NCI-H82 (cell line): ENCODE data around the gene SHROOM1.
"Not testable (repeated sequence)": the region's sequence is repeated elsewhere in the genome, so short reads cannot be mapped to it uniquely, and the experiment has no call there.

Experiments used
- DNase-seq: peaks from one replicate; lab custom pipeline; 2025; lab: John Stamatoyannopoulos, UW

The SHROOM1 gene

DNA sequence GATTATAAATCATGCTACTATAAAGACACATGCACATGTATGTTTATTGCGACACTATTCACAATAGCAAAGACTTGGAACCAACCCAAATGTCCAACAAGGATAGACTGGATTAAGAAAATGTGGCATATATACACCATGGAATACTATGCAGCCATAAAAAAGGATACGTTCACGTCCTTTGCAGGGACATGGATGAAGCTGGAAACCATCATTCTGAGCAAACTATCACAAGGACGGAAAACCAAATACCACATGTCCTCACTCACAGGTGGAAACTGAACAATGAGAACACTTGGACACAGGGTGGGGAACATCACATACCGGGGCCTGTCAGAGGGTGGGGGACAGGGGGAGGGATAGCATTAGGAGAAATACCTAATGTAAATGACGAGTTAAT lies 24.6 kb downstream of the SHROOM1 start:
- DNase-seq: not testable (repeated sequence)

DNA sequence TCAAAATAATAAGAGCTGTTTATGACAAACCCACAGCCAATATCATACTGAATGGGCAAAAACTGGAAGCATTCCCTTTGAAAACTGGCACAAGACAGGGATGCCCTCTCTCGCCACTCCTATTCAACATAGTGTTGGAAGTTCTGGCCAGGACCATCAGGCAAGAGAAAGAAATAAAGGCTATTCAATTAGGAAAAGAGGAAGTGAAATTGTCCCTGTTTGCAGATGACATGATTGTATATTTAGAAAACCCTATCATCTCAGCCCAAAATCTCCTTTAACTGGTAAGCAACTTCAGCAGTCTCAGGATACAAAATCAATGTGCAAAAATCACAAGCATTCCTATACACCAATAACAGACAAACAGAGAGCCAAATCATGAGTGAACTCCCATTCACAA lies 26.2 kb downstream of the SHROOM1 start:
- not testable (repeated sequence) for DNase-seq

DNA sequence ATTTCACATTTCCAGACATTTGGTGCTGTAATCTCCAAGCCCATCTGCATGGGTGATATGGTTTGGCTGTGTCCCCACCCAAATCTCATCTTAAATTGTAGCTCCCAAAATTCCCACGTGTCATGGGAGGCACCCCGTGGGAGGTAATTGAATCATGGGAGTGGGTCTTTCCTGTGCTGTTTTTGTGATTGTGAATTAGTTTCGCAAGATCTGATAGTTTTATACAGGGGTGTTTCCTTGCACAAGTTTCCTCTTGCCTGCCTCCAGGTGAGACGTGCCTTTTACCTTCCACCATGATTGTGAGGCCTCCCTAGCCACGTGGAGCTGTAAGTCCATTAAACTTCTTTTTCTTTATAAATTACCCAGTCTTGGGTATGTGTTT lies 27.8 kb downstream of the SHROOM1 start:
- DNase-seq: not testable (repeated sequence)

DNA sequence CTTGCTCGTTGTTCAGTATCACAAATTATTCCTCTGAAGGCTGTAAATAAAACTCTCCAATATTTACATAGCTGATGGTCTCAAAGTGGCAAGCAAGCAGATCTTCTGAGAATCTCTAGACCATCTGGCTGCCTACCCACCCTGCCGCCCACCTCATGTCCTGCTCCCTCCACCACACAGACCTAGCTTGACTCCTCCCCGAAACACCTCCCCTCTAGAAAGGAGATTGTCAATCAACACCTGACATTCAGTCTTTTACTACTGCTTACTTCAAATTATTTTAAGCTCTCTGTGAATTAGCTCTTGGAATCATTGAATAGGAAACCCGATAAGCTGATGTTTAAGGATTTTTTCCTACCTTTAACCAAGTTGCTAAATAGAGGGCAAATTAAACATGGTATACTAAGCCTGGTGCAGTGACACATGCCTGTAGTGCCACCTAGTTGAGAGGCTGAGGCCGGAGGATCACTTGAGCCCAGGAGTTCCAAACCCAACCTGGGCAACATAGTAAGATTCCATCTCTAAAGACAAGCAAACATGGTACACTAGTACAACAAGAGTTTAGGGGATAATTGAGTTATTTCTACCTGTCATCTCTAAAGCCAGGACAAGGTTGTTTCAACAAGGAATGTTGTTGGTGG lies 28.3 kb downstream of the SHROOM1 start:
- peak; percentile 12 for DNase-seq

DNA sequence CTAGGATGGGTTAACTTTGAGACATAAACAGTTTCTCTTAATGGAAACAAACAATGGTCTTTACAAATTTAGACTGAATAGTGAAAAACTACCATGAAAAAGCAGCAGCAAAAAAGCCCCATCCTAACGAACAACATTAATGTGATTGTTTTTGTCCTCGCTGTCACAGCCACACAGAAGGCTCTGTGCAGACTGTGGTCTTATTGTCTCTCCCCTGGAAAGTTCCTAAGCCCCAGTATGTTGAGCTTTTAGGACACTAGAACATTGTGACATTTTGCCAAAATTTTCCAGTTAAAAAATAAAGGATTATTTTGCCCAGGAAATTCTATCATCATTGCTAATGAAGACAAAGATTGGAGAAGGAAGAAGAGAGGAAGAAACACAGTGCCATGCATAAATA lies 29.9 kb downstream of the SHROOM1 start:
- peak; percentile 11 for DNase-seq

DNA sequence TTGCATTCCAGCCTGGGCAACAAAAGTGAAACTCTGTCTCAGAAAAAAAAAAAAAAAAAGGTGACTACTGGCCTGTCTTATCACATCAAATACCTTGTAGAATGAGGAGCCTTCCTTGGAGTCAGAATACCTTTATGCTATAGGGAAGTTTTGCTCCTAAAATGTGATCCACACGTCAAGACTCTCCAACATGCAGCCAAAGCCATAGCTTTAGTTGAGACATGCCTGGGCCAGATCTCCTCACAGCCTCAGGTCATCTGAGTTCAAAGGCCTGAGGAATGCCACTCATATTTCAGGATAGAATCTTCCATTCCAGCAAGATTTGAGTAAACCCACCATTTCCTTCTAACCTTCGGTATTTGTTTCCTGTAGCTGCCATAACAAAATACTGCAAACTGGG lies 31.1 kb downstream of the SHROOM1 start:
- no peak for DNase-seq

DNA sequence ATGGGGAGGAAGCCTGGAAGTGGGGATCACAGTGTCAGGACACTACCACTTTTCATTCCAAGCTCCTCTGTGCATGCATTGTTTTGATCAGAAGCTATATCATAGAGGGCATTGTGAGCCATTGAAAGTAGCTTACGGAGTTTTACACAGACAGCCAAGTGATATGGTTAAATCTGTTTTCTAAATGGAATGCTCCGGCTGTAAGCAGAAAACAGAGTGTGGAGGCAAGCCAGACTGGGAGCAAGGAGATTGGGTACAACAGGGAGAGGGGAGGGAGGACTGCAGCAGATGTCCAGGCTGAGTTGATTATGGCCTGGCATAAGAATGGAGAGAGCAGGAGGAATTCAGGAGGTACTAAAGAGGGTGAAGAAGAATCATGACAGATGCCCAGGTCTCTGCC lies 32.8 kb downstream of the SHROOM1 start:
- no peak for DNase-seq

DNA sequence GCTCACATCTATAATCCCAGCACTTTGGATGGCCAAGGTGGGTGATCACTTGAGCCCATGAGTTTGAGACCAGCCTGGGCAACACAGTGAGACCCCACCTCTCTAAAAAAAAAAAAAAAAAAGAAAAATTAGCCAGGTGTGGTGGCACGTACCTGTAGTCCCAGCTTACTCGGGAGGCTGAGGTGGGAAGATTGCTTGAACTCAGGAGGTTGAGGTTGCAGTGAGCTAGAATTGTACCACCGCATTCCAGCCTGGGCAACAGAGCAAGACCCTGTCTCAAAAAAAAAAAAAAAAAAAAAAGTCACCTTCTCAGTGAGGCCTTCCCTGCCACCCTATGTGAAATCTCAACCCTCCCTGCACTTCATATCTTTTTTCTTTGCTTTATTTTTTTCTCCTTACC lies 39.4 kb downstream of the SHROOM1 start:
- no peak for DNase-seq

DNA sequence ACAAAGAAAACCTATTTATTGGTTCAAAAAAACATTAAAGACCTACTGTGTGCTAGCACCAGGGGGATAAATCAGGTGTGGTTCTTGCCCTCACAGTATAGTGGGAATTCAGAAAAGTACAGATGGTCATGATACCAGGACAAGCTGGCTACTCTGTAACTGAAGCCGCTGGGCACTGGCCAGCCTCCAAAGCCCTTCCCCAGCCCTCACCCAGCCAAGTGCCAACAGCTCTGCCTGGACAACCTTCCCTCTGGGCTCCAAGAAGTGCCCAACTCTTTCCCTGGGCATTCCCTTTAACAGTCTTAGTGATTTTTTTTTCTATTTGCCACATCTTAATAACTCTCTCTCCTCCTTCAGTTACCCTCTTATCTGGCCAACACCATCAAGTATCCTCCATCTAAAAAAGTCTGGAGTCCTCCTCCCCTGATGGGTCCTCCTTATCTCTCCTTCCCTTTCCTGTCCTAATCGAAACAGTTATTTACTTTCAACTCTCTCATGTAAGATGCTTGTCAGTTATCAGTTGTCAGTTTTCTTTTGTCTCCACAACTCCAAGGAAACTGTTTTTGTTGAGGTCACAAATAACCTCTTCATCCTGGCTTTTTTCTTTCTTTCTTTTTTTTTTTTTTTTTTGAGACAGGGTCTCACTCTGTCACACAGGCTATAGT lies 40.1 kb downstream of the SHROOM1 start:
- no peak for DNase-seq

DNA sequence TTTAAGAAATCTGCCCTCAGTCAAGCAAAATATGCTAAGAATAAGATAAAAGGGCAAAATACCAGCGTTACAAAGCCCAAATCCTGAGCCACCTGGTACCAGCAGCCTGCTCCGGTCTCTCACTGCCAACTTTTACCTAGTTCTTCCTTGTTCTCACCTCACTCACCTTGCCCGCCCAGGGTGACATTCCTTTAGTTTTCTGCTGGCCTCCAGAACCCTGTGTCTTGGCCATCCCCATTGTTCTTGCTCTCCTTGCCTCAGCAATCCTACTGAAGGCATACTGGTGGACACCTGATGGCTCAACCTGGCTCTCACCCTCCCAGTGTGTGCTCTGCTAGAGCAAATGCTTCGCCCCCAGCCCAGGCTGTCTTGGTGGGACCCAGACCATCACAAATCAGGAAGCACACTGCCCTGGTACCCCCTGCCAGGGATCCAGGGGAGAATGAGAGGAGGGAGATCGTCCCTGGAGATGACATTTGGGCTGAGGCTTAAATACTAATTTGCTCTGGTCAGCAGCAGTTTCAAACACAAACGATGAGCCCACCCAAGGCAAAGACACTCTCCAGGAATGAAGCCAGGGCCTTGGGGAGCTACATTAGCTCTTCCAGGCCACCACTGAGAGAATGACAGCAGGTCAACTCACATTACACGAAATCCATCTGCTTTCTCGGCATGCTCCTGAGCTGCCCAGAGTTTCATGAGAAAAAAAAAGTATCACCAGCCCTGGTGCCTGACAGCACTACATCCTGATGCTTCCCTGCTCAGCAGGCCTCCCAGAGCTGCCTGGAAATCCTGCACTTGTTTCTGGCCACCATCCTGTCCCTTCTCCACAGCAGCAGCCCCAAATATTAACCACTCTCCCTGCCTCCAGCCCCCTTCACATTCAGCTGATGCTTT lies 41.2 kb downstream of the SHROOM1 start:
- DNase-seq: peak; percentile 5

DNA sequence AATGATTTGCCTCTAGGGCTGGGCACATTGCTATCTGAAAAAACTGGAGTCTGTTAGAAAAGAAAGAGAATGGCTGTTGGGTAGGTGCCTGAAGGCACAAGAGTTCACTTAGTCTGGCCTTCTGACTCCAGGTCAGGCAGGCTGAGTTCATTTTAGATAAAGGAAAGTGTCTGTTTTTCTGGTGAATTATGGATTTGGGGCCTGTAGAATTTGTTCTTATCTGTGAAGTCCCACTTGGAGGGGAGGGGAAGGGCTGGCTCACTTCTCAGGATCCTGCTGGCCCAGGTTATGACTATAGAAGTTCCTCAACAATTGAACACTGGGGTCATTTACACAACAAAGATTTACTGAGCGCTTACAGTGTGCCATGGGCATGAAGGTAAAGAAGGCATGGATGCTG lies 41.9 kb downstream of the SHROOM1 start:
- DNase-seq: no peak

DNA sequence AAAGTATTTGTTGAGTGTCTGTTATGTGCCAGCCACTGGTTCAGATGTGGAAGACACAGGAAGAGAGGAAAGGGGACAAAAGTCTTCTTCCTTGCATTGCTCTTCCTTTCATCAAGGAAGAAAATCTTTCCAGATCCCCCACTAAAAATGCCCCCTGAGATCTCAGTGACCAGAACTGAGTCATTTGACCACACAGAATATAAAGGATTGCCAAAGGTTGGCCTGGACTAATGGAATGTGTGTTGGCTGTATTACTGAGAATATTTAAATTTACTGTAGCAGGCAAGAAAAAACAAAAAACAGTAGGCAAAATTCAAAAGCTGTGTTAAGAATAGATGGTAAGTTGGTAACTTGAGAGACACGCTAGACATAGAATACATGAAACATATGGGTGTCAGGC lies 43.4 kb downstream of the SHROOM1 start:
- DNase-seq: no peak

DNA sequence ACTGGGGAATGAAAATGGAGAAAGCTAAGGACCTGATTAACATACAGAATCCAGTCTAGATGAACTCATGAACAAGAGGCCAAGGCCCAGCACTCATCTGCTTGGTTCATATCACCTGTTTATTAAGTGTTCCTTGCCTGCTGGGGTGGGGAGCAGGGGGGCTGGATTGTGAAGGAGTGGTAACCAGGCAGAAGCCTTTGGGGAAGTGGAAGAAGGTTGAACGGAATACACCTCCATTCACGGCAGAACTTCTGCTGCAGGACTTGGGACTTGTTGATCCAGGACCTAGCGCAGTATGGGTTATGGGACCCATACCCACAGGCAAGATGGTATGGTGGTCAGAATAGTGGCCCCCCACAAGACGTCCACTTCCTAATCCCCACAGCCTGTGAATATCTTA lies 44.6 kb downstream of the SHROOM1 start:
- DNase-seq: no peak

DNA sequence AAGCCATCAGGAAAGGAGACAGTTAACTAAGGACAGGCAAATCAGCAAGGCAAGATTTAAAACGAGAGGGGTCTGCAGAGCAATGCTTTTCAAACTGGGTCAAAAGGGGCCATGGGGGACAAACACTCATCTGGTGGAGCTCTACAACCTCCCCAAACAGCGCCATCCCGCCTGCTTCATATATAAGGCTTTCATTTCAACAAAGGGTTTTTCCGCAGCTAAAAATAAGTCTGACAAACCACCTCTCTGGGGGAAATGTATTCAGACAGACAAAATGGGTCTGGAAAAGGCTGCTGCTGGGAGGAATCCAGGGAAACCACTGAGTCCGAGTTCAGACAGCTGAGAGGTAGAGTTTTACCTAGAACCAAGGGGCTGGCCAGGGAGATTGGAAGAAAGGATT lies 45.1 kb downstream of the SHROOM1 start:
- DNase-seq: no peak

DNA sequence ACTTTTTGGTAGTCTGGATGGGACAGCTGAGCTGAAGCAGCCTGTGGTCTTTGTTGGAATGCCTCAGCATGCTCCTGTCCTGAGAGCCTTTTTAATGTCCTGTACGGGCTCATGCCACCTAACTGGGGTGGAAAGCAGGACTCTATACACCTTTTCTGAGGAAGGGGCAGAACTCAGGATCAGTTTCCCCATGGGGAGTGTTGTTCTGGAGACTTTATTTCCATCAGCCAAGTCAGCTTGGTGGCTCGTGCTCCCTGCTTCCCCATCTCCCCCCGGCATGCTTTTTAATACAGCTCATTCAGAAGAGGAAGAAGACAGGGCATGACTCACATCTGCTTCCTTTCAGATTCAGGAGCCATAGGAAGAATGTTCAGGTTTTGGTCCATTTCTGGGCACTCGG lies 48.3 kb downstream of the SHROOM1 start:
- no peak for DNase-seq

DNA sequence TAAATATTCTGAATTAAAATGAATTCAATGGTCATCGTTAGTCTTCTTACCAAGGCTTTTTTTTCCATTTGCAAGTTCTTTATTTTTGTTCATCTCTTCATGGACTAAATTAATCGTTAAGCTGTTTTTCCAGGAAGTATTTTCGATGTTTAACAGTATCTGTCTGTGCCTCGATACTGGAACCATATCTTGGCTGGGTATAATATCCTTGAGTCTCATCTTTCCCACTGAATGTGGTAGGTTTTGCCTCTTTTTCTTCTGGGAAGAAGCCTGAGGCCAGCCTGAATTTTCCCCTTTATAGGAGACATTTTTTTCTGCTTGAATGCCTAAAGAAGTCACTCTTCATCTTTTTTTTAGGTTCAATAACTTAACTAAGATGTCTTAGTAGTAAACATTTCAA lies 49.4 kb downstream of the SHROOM1 start:
- DNase-seq: no peak

DNA sequence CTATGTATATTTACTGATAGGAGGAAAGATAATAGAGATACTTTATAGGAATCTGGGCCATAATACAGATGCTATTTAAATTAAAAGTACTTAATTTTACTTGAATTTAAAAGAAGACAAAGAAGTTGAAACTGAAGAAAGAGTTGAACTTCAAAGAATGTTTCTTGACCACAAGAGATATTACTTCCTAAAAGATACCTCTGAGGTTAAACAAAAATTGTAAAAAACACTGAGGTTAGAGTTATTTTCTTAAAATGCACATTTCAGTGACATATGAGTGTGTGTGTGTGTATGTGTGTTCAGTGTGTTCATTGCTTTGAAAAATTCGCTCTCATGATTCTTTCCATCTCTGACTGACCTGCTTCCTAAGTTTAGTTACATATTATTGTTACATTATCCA lies 49.9 kb downstream of the SHROOM1 start:
- no peak for DNase-seq

DNA sequence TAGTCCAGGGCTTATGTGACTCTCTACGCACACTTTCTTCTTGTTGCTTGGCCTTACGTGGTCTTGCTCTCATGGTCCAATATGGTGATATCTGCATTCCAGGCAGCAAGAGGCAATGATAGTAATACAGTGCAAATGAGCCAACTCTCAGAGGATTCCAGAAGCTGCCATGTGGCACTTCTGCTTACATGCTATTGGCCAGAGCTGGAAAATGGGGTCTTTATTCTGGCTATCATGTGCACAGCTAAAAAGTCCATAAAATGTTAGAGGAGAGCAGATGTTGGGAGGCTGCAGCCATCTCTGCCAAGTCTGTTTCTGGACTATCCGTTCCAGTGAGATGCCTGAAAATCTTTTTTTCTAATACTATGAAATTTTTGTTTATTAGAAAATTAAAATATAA lies 50.5 kb downstream of the SHROOM1 start:
- DNase-seq: peak; percentile 3

DNA sequence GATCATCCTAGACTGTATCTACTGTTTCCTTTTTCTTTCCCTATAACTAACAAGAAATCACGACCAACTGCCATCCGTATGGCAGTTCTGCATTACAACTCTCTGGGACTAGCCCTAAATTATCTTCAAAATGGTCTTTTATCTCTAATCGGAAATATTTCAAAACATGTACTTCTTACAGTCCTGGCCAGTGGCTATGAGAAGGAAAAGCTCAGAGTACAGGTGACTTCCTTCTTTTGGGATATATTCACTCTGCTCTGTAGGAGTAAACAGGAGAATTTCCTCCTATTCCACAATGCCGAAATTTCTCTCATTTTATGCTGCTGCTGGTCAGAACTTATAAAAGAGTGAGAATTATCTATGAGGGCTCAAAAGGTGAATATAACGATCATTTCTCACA lies 51.6 kb downstream of the SHROOM1 start:
- DNase-seq: no peak

DNA sequence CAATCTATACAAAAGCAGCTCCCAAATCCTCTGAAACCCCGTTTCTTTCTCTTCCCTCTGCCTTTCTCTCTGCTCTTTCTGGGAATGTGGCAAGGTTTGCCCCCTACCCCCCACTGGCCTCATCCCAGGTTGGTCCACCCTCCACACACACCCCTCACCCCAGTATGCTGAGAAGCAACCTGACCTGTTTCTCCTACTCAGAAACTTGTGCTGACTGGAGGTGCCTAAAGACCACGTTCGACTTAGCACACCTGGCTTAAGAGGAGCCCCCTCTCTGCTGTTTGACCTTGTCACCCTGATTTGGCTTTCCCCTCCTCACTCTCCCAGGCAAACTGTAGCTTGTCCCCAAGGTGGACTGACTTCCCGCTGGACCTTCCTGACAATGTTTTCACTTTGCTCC lies 52.3 kb downstream of the SHROOM1 start:
- DNase-seq: no peak

DNA sequence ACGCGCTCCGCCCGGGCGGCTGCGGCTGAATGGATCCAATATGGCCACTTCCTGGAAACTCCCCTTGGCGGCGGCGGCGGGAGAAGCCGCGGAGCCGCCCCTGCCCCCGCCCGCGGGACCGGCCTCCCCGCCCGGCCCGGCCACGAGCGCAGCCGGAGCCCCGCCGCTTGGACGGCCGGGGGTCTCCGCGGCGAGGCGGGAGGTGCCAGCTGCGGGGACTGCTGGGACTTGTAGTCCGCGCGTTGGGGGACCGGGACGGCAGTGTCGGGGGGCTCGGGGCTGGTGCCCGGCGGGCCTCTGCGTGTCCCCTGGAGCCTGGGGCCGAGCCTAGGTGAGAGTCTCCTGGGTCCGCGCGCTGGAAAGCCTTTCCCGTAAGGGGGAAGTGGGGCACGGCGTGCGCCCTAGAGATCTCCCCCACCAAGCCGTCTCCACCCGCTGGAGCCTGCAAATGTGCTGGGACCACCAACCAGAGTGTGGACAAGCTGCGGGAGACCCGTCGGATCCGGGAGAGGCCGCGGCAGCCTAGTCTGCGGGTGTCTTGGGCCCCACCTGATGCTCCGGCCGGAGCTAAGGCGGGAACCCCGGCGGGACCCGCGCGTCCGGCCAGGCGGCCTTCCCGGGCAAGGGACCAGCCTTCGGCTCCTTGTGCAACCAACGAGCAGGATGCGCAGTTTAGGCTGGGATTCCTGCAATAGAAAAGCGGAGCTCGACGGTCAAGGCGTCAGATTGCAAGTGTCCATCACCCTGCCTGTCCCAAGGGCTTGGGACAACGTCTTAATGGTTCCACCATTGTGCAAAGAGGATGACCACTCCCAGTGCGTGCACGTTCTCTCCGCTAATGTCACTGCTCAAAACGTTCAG lies 53.0 kb downstream of the SHROOM1 start, which contains the start of gene SEPTIN8:
Gene SEPTIN8, minus strand, starts transcription at position 31 of the 861 bp plus-strand sequence. CDS start 102 bp downstream, outside the sequence.
- DNase-seq: peak; percentile 48

DNA sequence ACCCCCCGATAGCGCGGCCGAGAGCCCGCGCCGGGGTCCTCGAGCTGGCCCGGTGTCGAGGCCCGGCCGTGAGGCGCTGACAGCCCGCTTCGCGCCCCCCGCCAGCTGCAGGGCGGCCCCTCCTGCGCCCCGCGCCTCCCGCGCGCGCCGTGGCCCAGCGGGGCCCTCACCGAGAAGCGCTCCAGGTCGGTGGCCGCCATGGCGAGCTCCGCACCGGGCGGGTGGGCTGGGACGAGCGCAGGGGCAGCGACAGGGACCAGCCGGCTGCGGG lies 53.6 kb downstream of the SHROOM1 start:
- peak; percentile 21 for DNase-seq
